ENCODE data around the gene CSNK1G3.

DNA sequence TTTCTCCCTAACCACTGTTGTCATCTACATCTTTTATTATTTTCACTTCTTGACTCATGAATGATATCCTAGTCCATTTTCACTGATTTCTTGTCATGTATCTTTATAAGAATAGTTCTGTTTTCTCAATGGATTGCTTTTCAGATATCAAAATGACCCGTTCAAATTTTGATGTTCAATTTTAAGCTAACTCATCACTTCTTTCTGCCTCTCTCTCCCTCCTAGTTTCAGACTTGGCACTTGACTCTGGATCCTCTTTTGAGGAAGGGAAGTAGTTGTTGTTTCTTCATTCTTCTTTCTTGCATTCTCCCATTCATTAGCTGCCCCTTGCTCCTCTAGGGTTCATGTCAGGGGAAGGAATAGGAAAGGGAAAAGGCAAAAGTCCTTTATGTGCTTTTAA, 23.7 kb downstream of the CSNK1G3 start:
- TF ChIP-seq, protein P1, sequence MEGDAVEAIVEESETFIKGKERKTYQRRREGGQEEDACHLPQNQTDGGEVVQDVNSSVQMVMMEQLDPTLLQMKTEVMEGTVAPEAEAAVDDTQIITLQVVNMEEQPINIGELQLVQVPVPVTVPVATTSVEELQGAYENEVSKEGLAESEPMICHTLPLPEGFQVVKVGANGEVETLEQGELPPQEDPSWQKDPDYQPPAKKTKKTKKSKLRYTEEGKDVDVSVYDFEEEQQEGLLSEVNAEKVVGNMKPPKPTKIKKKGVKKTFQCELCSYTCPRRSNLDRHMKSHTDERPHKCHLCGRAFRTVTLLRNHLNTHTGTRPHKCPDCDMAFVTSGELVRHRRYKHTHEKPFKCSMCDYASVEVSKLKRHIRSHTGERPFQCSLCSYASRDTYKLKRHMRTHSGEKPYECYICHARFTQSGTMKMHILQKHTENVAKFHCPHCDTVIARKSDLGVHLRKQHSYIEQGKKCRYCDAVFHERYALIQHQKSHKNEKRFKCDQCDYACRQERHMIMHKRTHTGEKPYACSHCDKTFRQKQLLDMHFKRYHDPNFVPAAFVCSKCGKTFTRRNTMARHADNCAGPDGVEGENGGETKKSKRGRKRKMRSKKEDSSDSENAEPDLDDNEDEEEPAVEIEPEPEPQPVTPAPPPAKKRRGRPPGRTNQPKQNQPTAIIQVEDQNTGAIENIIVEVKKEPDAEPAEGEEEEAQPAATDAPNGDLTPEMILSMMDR (IDR thresholded peaks at IDR 0.05 in 8 of 11, conservative IDR thresholded peaks at IDR 0.05 in 3 of 11) = no peak
- TF ChIP-seq POLR2A (IDR thresholded peaks at IDR 0.05) = no peak

All from spleen (tissue), 7 donors.